Endometrial microvascular endothelial cells (primary cell): Measurements from ENCODE around the gene SLC37A4. TPM values are rescaled to one million over a fixed set of nuclear protein-coding genes. Genes with fewer than 3 reads are reported as not detected.
"Not testable (repeated sequence)": the region's sequence is repeated elsewhere in the genome, so short reads cannot be mapped to it uniquely, and the experiment has no call there.

Source experiments
- in situ Hi-C: cut with HindIII; loops from 2 replicates; pipeline ENCODE4 v1.10.0; 2017; ENCODE audit warnings: low sequenced_read_pairs, low pct_unique_long_range_greater_than_20kb; ENCODE audit errors: inconsistent ontology term
- total RNA-seq: library from RNA; depleted of rRNA; stranded (reverse); fragments of >200 nt; gene quantifications from one replicate; pipeline ENCODE4 v1.2.3, GENCODE V29; 2015; ENCODE audit errors: inconsistent ontology term

Gene SLC37A4
- total RNA-seq, 1 donor from 2014 or later = 22.6 TPM

GRCh38 chr11:119023741-119024140 is 6.9 kb downstream of the SLC37A4 start:
- in situ Hi-C loops = no loop called here

GRCh38 chr11:119021631-119022030 is 9.0 kb downstream of the SLC37A4 start:
- in situ Hi-C loops = no loop called here

- in situ Hi-C loops = no loop called here
These were observed 10.7 kb downstream of the SLC37A4 start for GRCh38 chr11:119019996-119020395.

- in situ Hi-C loops = no loop called here
These were observed 12.4 kb downstream of the SLC37A4 start, which contains the start of the genes RPS25 and TRAPPC4 for GRCh38 chr11:119018074-119018938. TSS of gene RPS25 (minus strand) at chr11:119018343. CDS start at chr11:119018284, 59 bp downstream. TSS of gene TRAPPC4 (plus strand) at chr11:119018766. CDS start at chr11:119018796, 30 bp downstream.

GRCh38 chr11:119017377-119017776 is 13.3 kb downstream of the SLC37A4 start:
- in situ Hi-C loops = not testable (repeated sequence)

- in situ Hi-C loops = no loop called here
These were observed 14.3 kb downstream of the SLC37A4 start for GRCh38 chr11:119016216-119017009.

GRCh38 chr11:119015054-119015611 is 15.5 kb downstream of the SLC37A4 start:
- in situ Hi-C loops = no loop called here

GRCh38 chr11:119014209-119014924 is 16.3 kb downstream of the SLC37A4 start:
- in situ Hi-C loops = no loop called here

- in situ Hi-C loops = no loop called here
These were observed 18.0 kb downstream of the SLC37A4 start for GRCh38 chr11:119012629-119013170.

GRCh38 chr11:119011476-119012053 is 19.1 kb downstream of the SLC37A4 start:
- in situ Hi-C loops = no loop called here

GRCh38 chr11:119006656-119007055 is 24.0 kb downstream of the SLC37A4 start:
- in situ Hi-C loops = no loop called here

- in situ Hi-C loops = no loop called here
These were observed 29.8 kb downstream of the SLC37A4 start for GRCh38 chr11:119000906-119001305.

- in situ Hi-C loops = no loop called here
These were observed 31.9 kb downstream of the SLC37A4 start for GRCh38 chr11:118998822-118999221.

GRCh38 chr11:118998388-118998717 is 32.3 kb downstream of the SLC37A4 start:
- in situ Hi-C loops = no loop called here

GRCh38 chr11:118997627-118998387 is 32.9 kb downstream of the SLC37A4 start, which contains the start of gene CENATAC:
TSS of gene CENATAC (plus strand) at chr11:118998138. CDS start at chr11:118998198, 60 bp downstream.
- in situ Hi-C loops = no loop called here

- in situ Hi-C loops = no loop called here
These were observed 33.6 kb downstream of the SLC37A4 start for GRCh38 chr11:118996926-118997626.

- in situ Hi-C loops = not testable (repeated sequence)
These were observed 39.1 kb downstream of the SLC37A4 start for GRCh38 chr11:118991486-118992038.
